ENCODE measurements around the gene SNX20.

DNA sequence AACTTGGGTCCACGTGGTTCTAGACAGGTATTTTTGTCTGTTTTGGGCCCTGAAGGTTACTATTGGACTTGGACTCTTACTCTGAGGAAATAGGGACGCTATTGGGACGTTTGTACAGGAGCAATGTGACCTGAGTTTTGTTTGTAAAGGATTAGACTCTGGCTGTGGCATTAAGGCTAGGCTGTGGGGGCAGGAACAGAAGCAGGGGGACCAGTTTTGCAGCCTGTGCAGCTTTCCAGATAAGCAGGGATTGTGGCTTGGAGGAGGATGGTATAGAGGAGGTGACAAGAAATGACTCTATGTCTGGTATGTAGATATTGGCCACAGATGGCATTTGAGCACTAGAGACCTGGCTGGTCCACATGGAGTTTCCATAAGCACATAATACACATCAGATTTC lies 25.1 kb upstream of the SNX20 start:
- no peak for TF ChIP-seq POLR2A (IDR thresholded peaks at IDR 0.05)
- TF ChIP-seq, protein P1, sequence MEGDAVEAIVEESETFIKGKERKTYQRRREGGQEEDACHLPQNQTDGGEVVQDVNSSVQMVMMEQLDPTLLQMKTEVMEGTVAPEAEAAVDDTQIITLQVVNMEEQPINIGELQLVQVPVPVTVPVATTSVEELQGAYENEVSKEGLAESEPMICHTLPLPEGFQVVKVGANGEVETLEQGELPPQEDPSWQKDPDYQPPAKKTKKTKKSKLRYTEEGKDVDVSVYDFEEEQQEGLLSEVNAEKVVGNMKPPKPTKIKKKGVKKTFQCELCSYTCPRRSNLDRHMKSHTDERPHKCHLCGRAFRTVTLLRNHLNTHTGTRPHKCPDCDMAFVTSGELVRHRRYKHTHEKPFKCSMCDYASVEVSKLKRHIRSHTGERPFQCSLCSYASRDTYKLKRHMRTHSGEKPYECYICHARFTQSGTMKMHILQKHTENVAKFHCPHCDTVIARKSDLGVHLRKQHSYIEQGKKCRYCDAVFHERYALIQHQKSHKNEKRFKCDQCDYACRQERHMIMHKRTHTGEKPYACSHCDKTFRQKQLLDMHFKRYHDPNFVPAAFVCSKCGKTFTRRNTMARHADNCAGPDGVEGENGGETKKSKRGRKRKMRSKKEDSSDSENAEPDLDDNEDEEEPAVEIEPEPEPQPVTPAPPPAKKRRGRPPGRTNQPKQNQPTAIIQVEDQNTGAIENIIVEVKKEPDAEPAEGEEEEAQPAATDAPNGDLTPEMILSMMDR (IDR thresholded peaks at IDR 0.05): no peak

Measured in ovary (tissue), 3 donors.